Adrenal gland (tissue), 5 donors: ENCODE results near the gene ZC2HC1C.

Experiments used
- POLR2A ChIP-seq, 2 donors: fragments of 450-650 bp; IDR thresholded peaks; one replicate each; pipeline ENCODE4 v1.6.1; 2017; ENCODE audit warnings: antibody characterized with exemption in 2 of 2, mild to moderate bottlenecking in 2 of 2, moderate library complexity in 1 of 2
- TF ChIP-seq, protein P1 (sequence below), 6 experiments: fragments of 450-650 bp in 4 of 6; fragments of 200-600 bp in 2 of 6; sonication (generic) in 1 of 6; IDR thresholded peaks; 1 replicate in 5 of 6; 2 replicates in 1 of 6; pipeline versions ENCODE4 v1.5.1 to v1.8.0; 2016 to 2021; ENCODE audit warnings: antibody characterized with exemption in 6 of 6, mild to moderate bottlenecking in 2 of 6, moderate library complexity in 1 of 6
- donor health status: DM: no; HTN: no; CAD: no.

DNA sequence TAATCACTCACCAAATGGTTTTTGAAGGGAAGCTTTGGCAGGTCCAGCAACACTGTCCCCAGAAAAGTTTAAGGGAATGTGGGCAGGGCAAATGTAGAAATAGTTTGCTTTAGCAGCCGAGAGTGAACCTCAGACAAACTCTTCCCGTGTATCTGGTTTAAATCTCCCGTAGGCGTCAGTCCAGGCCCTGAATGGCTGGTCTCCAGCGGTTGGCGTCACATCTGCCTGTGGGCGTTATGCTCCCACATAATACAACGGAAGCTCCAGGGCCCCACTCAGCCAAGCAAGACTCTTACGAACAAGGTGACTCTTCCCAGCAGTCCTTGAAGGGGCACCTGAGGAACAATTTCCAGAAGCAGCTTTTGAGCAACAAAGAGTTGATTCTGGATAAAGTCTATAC lies 942 bp downstream of the ZC2HC1C start:
- TF ChIP-seq, protein P1, sequence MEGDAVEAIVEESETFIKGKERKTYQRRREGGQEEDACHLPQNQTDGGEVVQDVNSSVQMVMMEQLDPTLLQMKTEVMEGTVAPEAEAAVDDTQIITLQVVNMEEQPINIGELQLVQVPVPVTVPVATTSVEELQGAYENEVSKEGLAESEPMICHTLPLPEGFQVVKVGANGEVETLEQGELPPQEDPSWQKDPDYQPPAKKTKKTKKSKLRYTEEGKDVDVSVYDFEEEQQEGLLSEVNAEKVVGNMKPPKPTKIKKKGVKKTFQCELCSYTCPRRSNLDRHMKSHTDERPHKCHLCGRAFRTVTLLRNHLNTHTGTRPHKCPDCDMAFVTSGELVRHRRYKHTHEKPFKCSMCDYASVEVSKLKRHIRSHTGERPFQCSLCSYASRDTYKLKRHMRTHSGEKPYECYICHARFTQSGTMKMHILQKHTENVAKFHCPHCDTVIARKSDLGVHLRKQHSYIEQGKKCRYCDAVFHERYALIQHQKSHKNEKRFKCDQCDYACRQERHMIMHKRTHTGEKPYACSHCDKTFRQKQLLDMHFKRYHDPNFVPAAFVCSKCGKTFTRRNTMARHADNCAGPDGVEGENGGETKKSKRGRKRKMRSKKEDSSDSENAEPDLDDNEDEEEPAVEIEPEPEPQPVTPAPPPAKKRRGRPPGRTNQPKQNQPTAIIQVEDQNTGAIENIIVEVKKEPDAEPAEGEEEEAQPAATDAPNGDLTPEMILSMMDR (IDR thresholded peaks at IDR 0.05) = no peak
- no peak for TF ChIP-seq POLR2A (IDR thresholded peaks at IDR 0.05)
